Measurements from ENCODE around the gene SLC17A9.

- TF ChIP-seq CTCF (conservative IDR thresholded peaks at IDR 0.05) = no peak
- TF ChIP-seq EZH2 (IDR thresholded peaks at IDR 0.05; ENCODE audit: low read depth) = no peak
These were observed 55.4 kb downstream of the SLC17A9 start for GRCh38 chr20:63007646-63008488.

All from PC-9 (cell line).